Lower leg skin (tissue), 4 donors: ENCODE data around the gene HOXC13. TPM values are rescaled to one million over a fixed set of nuclear protein-coding genes. Genes with fewer than 3 reads are reported as not detected.

ENCODE experiments used
- DNase-seq, 2 donors: peaks; one replicate each; pipeline ENCODE4 v3.0.0-alpha.2; 2019; ENCODE audit warnings: low spot score in 2 of 2
- H3K4me3 ChIP-seq: fragments of 200-600 bp; sonication (generic); 2 replicates; pipeline ENCODE4 v1.5.1; 2017; ENCODE audit warnings: mild to moderate bottlenecking, low read depth; ENCODE audit not compliant: poor library complexity, severe bottlenecking
- CTCF ChIP-seq, 3 donors: fragments of 450-650 bp; IDR thresholded peaks; one replicate each; pipeline ENCODE4 v1.5.1; 2016; ENCODE audit warnings: antibody characterized with exemption in 3 of 3, mild to moderate bottlenecking in 3 of 3, moderate library complexity in 2 of 3
- POLR2A ChIP-seq, 2 donors: fragments of 450-650 bp; IDR thresholded peaks; one replicate each; pipeline ENCODE4 v1.6.1; 2016 to 2017; ENCODE audit warnings: antibody characterized with exemption in 2 of 2, mild to moderate bottlenecking in 1 of 2, moderate library complexity in 1 of 2
- WGBS, 2 donors: methylation state at CpG; one replicate each; pipeline ENCODE4 v1.1.5; 2018; 5-methylcytosine and 5-hydroxymethylcytosine counted together
- intact Hi-C: fragments of 100-400 bp; cut with DNase I; formaldehyde crosslinking; loops from one replicate; pipeline ENCODE4 v1.15.0; 2023; ENCODE audit warnings: low total_unique reads
- microRNA counts, 2 donors: library from miRNA; unstranded; fragments of <30 nt; microRNA quantifications; one replicate each; lab custom pipeline; 2016
- microRNA-seq, 2 donors: library from miRNA; unstranded; fragments of <30 nt; microRNA quantifications; one replicate each; pipeline ENCODE4, GENCODE V29; 2016; ENCODE audit warnings: borderline replicate concordance in 2 of 2, borderline number of aligned reads in 1 of 2
- total RNA-seq, 4 donors: library from RNA; depleted of rRNA; stranded (reverse); fragments of >200 nt; gene quantifications; one replicate each; pipeline ENCODE4 v1.1.0, GENCODE V29; 2016

Gene HOXC13
- total RNA-seq, 4 donors from 2014 or later, result 9.8 to 14.9 (median 11.2) TPM

- H3K4me3 ChIP-seq, result no peak overlapping the region
- intact Hi-C loops, result no loop called here
- DNase-seq, result no peak
- TF ChIP-seq POLR2A (IDR thresholded peaks at IDR 0.05), result no peak
- no peak for TF ChIP-seq CTCF (IDR thresholded peaks at IDR 0.05)
- 5% methylated on average over 53 to 60 of the region's 60 CpGs for WGBS, 2 donors
These were observed 55.8 kb downstream of the HOXC13 start for GRCh38 chr12:53994264-53995001.

GRCh38 chr12:53995002-53995377 is 56.4 kb downstream of the HOXC13 start:
- 3 to 8% methylated on average over 17 of the region's 17 CpGs for WGBS, 2 donors
- DNase-seq, result no peak
- intact Hi-C loops, result no loop called here
- TF ChIP-seq CTCF (IDR thresholded peaks at IDR 0.05) (no peak), POLR2A (IDR thresholded peaks at IDR 0.05) (no peak)
- H3K4me3 ChIP-seq, result peak overlapping the region; percentile 42

- DNase-seq, result peak in 1 of 2 donors; percentile 95
These were observed 57.0 kb downstream of the HOXC13 start for GRCh38 chr12:53995378-53996239.

More at GRCh38 chr12:53995378-53996239, 57.0 kb downstream of the HOXC13 start:
- TF ChIP-seq CTCF (IDR thresholded peaks at IDR 0.05) (no peak), POLR2A (IDR thresholded peaks at IDR 0.05) (peak in 1 of 2 donors; percentile 11)
- peak overlapping the region; percentile 42 for H3K4me3 ChIP-seq
- intact Hi-C loops, result no loop called here
- WGBS, 2 donors, result 1 to 3% methylated on average over 43 to 45 of the region's 48 CpGs

MicroRNAs encoded within 50 kb of the gene (microRNA counts, 767-probe panel; counts per million panel counts)
- 10,680 to 12,526 counts per million in 2 donors for microRNA hsa-miR-196a-5p (lab: Ali Mortazavi, UCI)

Small RNA genes lying within 50 kb of the gene (microRNA-seq; reads per million reads assigned to microRNA genes)
- 4,583 to 5,828 reads per million in 2 donors for gene MIR196A2

Other genes with a start within 250 kb of the HOXC13 start
- 100 to 1,000 TPM; 313 to 432 (median 391) TPM for gene CALCOCO1, start 211.4 kb upstream of the HOXC13 start, total RNA-seq
- gene CISTR, start 186.9 kb upstream of the HOXC13 start, total RNA-seq, result not detected
- gene HOXC12, start 16.1 kb downstream of the HOXC13 start, total RNA-seq, result 10 to 100 TPM in 1 of 4 donors, 1 to 10 TPM in 3; 4.4 to 13.6 (median 6.5) TPM
- gene HOXC11, start 34.3 kb downstream of the HOXC13 start, total RNA-seq, result 10 to 100 TPM in 1 of 4 donors, 1 to 10 TPM in 3; 4.9 to 10.7 (median 6.2) TPM
- gene HOTAIR, start 36.1 kb downstream of the HOXC13 start, total RNA-seq, result 10 to 100 TPM in 2 of 4 donors, 1 to 10 TPM in 2; 4.9 to 14.9 (median 9.7) TPM
- 10 to 100 TPM; 14.2 to 35.9 (median 23.4) TPM for gene HOXC10, start 46.3 kb downstream of the HOXC13 start, total RNA-seq
- 10 to 100 TPM in 3 of 4 donors, 1 to 10 TPM in 1; 9.6 to 16.8 (median 11.7) TPM for gene HOXC9, start 61.3 kb downstream of the HOXC13 start, total RNA-seq
- 1 to 10 TPM; 1.0 to 2.2 (median 1.5) TPM for gene HOXC8, start 70.2 kb downstream of the HOXC13 start, total RNA-seq
- gene HOXC6, start 89.6 kb downstream of the HOXC13 start, total RNA-seq, result 1 to 10 TPM; 2.6 to 6.3 (median 3.7) TPM
- 1 to 10 TPM in 1 of 4 donors, under 1 TPM in 2, not detected in 1; 0.58 to 2.2 (median 0.97) TPM for gene HOXC5, start 94.2 kb downstream of the HOXC13 start, total RNA-seq
- gene HOXC4, start 115.0 kb downstream of the HOXC13 start, total RNA-seq, result 1 to 10 TPM; 1.7 to 6.1 (median 3.2) TPM